ENCODE results near the gene ZNF780B.

Gene ZNF780B

GRCh38 chr19:39987596-39987995, 68.4 kb downstream of the ZNF780B start:
- no peak overlapping the region for H3K4me3 ChIP-seq

GRCh38 chr19:39987167-39987566, 68.9 kb downstream of the ZNF780B start:
- Histone ChIP-seq H3K4me3 (no peak overlapping the region), H3K27ac (no peak overlapping the region)

More at GRCh38 chr19:39987596-39987995, 68.4 kb downstream of the ZNF780B start:
- no peak overlapping the region for H3K27ac ChIP-seq

GRCh38 chr19:39986643-39987042, 69.4 kb downstream of the ZNF780B start:
- H3K27ac ChIP-seq = no peak overlapping the region
- no peak overlapping the region for H3K4me3 ChIP-seq

GRCh38 chr19:39983695-39984300, 72.2 kb downstream of the ZNF780B start:
- H3K27ac ChIP-seq = no peak overlapping the region
- H3K4me3 ChIP-seq = no peak overlapping the region

- H3K27ac ChIP-seq = no peak overlapping the region
- H3K4me3 ChIP-seq = no peak overlapping the region
These were observed 73.1 kb downstream of the ZNF780B start for GRCh38 chr19:39982883-39983282.
